Left forelimb (tissue), 1 donor: ENCODE measurements around the gene TMED5.

Experiments
- DNase-seq: peaks from one replicate; pipeline ENCODE4 v3.0.0-alpha.2; 2018; ENCODE audit warnings: low spot score

The TMED5 gene

DNA sequence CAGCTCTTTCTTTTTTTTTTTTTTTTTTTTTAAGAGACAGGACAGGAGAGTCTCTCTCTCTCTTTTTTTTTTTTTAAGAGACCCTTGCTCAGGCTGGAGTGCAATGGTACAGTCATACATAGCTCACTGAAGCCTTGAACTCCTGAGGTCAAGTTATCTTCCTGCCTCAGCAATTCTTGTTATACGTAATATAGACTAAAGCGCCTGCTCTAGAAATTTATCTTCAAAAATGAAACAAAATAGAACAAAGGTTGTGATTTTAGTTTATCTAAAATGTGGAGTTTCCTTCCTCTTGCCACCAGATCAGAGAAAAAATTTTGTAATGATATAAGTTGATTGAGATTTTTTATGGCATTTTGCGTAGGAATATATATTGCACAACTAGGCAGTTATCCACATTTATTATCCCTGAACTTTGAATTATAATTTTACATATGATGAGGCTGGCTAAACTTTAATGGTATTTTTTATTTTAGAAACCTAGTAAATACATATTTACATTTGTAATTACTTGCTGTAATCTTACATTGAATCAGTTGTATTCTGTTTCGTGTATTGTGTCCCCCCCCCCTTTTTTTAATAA lies 56.9 kb downstream of the TMED5 start:
- DNase-seq = no peak

DNA sequence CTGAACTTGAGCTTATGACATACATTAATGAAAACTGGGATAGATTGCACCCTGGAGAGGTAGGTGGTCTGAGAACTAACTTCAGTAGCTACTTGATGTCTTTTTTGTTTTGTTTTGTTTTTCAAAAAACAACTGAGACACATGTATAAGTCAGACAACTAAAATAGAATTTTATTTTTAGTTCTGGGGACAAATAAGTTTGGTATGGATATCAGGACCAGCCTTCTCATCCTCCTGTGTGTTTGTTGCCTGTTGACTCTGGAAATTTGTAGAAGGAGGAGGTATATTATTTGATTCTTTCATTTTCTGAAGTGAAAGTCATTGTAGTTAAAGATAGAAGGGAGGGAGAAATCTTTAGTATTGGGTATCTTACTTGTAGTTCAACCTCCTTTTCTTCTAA lies 59.6 kb downstream of the TMED5 start:
- no peak for DNase-seq

DNA sequence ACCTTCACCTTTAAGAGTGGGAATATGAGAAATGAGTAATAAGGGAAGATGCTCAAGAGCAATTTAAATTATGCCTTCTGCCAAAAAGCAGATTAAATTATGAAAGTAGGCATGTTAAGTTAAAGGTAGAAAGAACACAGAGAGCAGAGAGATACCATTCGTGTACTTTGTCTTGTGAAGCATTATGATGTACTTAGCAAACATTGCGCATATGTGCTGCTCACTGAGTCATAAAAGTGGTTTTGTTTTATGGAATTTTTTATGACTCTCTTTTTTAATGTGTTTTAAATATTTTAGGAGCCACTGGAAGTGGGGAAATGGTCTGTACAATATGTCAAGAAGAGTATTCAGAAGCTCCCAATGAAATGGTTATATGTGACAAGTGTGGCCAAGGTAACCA lies 65.8 kb downstream of the TMED5 start:
- DNase-seq = no peak

DNA sequence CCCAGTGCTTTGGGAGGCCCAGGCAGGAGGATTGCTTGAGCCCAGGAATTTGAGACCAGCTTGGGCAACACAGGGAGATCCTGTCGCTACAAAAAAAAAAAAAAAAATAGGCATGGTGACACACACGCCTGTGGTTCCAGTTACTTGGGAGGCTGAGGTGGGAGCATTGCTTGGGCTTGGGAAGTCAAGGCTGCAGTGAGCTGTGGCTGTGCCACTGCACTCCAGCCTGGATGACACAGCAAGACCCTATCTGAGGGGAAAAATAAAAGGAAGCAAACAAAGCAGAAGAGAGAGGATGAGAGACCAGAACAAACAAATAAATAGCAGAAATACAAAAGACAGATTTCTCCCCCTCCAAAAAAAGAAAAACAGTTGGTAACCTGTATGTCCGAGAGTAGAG lies 67.1 kb downstream of the TMED5 start:
- DNase-seq = no peak

DNA sequence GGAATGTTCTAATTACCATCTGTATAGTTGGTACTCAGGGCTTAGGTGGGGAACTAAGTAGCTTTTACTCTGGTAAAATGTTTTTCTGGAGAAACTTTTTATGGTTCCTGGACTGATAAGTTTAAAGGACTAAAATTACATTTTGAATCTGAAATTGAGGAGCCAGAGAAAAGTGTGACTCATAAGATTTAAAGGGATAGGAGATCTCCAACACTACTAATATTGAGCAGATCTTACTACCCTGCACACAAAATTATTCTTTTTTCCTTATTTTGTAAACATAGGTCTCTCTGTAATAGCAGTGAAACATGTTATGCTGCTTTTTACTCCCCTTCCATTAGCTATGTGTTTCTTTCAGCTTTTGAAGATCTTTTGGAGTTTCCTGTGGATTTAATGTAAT lies 68.7 kb downstream of the TMED5 start:
- DNase-seq = no peak

DNA sequence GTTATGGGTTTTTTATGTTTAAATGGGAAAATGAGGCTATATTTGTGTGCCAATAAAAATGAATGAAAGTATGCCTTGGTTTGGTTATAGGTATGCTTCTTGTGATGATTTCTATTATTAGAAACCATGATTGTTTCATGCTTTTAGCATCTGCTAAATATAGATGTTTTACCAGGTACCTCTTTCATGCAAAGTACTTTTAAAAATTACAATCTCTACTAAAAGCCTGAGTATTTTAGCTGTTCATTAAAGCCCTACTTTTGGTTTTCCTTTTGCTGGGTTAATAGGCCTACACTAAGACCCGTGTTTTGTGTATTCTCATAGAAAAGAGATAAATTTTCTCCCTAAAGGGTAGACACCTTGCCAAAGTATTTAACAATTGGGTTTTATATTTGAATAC lies 69.1 kb downstream of the TMED5 start:
- no peak for DNase-seq

DNA sequence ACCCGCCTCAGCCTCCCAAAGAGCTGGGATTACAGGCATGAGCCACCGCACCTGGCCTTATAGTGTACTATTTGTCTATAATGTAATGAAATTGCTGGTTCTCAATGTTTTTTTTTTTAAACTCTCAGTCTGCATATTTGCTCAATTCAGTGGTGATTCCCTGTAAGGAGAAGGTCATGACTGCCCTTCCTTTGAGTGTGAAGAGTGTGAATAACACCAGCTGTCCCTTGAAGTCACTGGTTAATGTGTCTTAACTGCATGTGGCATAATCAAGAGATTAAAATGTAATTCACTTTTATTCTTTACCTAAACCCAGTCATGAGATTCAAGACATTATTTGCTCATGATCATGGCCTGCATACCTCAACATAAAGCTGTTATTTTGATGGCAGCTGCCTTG lies 70.6 kb downstream of the TMED5 start:
- no peak for DNase-seq

DNA sequence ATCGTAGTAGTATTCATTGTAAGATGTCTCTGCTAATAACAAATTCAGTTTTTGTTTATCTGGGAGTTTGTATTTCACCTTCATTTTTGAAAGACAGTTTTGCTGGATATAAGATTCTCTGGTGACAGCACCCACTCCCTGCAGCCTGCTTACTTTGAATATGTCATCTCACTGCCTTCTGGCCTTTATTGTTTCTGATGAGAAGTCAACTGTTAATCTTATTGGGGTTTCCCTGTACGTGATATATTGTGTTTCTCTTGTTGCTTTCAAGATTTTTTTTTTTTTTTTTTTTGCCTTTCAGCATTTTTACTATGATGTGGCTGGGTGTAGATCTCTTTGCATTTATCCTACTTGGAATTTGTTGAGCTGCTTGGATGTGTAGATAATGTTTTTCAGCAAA lies 71.9 kb downstream of the TMED5 start:
- DNase-seq = no peak

DNA sequence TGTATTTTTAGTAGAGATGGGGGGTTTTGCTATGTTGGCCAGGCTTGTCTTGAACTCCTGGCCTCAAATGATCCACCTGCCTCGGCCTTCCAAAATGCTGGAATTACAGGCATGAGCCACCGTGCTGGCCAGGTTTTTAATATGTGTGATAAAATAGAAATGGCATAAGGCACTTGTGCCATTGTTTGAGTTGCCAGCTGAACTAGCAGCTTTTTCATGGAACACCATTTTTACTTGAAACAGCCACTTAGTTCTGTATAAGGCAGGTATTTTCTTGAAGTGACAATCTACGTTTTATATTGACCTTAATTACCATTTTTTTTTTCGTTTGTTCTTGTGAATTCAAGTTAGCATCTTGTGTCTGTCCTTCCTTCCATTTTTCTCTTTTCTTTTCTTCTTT lies 72.8 kb downstream of the TMED5 start:
- no peak for DNase-seq

DNA sequence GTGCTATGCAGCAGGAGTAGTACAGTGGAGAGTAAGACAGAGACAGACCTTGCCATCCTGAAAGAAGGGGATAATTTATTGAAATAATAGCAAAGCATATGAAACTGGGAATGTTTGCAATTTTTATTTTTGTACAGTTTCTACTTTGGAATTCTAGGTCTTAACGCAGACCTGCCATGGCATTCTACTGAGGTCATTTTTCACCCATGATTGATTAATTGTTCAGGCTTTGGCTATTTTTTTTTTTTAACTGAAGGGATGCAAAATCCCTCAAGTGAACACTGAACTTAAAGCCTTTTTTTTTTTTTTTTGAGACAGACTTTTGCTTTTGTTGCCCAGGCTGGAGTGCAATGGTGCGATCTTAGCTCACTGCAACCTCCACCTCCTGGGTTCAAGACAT lies 74.0 kb downstream of the TMED5 start:
- DNase-seq = no peak

DNA sequence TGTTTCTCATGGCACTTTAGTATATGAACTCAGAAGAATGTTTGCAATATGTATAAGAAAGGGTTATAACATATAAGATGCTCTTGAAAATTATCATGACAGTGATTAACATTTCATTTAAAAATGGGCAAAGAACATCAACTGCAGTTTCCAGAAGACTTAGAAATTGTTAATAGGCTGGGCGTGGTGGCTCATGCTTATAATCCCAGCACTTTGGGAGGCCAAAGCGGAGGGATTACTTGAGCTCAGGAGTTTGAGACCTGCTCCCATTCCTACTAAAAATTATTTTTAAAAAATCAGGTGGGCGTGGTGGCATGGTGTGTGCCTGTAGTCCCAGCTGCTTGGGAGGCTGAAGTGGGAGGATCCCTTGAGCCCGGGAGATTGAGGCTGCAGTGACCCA lies 78.1 kb downstream of the TMED5 start:
- no peak for DNase-seq
